Measurements from ENCODE around the gene FOLR1. TPM values are rescaled to one million over a fixed set of nuclear protein-coding genes. Genes with fewer than 3 reads are reported as not detected.

The FOLR1 gene
- total and polyA plus RNA-seq, 10 of the 15 experiments (the other 5 are each of a cell fraction or from before 2014, with no cell fraction given), result not detected

DNA sequence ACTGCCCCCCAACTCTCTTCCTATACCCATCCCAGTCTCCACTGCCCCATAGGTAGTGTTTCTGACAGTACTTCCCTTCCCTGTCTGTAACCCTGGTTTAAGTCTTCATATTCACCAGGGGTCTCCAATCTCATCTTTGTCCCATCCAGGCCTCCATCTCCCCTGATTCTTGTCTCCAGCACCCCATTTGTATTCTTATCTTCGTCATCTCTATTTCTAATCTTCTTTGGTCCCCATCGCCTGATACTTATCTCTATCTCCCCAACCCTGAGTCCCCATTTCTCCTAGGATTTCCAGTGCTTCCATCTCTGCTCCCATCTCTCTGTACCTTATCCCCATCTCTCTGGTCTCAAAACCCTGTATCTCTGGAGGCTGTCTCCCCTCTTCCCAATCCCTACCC, 50.2 kb downstream of the FOLR1 start:
- ChIA-PET CTCF (interaction anchor here (2.0 kb wide), 1 partner anchor 189 kb away, joined by 10 read pairs; no protein-coding TSS in a partner anchor), RAD21 (ENCODE audit: unreplicated experiment) (no interaction called here), POLR2A (no interaction called here), SMC1A (ENCODE audit: uncharacterized antibody, unreplicated experiment) (no interaction called here)
- FAIRE-seq (no peak), ATAC-seq (no peak), DNase-seq (ENCODE audit: low read depth, low spot score) (no peak)
- TF ChIP-seq ZSCAN29 (IDR thresholded peaks at IDR 0.05), result no peak
- no peak for TF ChIP-seq ZNF687 (IDR thresholded peaks at IDR 0.05)
- no peak for TF ChIP-seq SIX5 (IDR thresholded peaks at IDR 0.05; ENCODE audit: low read depth, low read length, severe bottlenecking)
- no peak for TF ChIP-seq TCF3 (IDR thresholded peaks at IDR 0.05; ENCODE audit: borderline replicate concordance, insufficient read depth, low read depth, low read length)
- no peak for TF ChIP-seq TCF7 (IDR thresholded peaks at IDR 0.05; ENCODE audit: borderline replicate concordance)
- Histone ChIP-seq H3K9ac (ENCODE audit: control insufficient read depth, insufficient read depth, low read length) (no peak overlapping the region), H3K36me3 (ENCODE audit: control insufficient read depth in 2 of 2, insufficient read depth in 2 of 2, low read length in 1 of 2) (peaks cover 0 to 3% of the 10 kb centered on the region in 2 experiments; a peak in 3 of 4 replicates), H3K9me3 (replicated peaks; ENCODE audit: control insufficient read depth, insufficient read depth, low read length) (no peaks in the 10 kb centered on the region; the same call in 2 of the 3 replicates), H2AFZ (ENCODE audit: control insufficient read depth, low read depth, low read length) (no peak overlapping the region), H3K4me1 (ENCODE audit: control insufficient read depth, insufficient read depth, low read length) (peaks cover 4% of the 10 kb centered on the region), H4K20me1 (ENCODE audit: control insufficient read depth, insufficient read depth) (no peaks in the 10 kb centered on the region; the same call in 1 of the 2 replicates), H3K27me3 (replicated peaks in 1 of 2; ENCODE audit: control insufficient read depth in 2 of 2, insufficient read depth in 2 of 2, low read length in 1 of 2) (peaks cover 11 to 24% of the 10 kb centered on the region in 2 experiments; a peak in 3 of 4 replicates), H3K27ac (ENCODE audit: control insufficient read depth, insufficient read depth) (no peak overlapping the region), H3K4me2 (ENCODE audit: control insufficient read depth, insufficient read depth) (no peak overlapping the region), H3K4me3 (no peak overlapping the region), H3K79me2 (ENCODE audit: control insufficient read depth, insufficient read depth, low read length) (no peaks in the 10 kb centered on the region)
- intact Hi-C loops (cut with micrococcal nuclease; ENCODE audit: unreplicated experiment), result no loop called here
- 79% methylated on average over 2 of the region's 2 CpGs for WGBS (ENCODE audit: insufficient coverage, insufficient replicate concordance, low lambda C conversion rate, missing lambda C conversion rate)
- no TSS peak for BruUV-seq (replicated peaks)
- in situ Hi-C loops (cut with MboI), result no loop called here
